ENCODE data around the gene TREM2.
"Not testable (repeated sequence)": the region's sequence is repeated elsewhere in the genome, so short reads cannot be mapped to it uniquely, and the experiment has no call there.

Gene TREM2

DNA sequence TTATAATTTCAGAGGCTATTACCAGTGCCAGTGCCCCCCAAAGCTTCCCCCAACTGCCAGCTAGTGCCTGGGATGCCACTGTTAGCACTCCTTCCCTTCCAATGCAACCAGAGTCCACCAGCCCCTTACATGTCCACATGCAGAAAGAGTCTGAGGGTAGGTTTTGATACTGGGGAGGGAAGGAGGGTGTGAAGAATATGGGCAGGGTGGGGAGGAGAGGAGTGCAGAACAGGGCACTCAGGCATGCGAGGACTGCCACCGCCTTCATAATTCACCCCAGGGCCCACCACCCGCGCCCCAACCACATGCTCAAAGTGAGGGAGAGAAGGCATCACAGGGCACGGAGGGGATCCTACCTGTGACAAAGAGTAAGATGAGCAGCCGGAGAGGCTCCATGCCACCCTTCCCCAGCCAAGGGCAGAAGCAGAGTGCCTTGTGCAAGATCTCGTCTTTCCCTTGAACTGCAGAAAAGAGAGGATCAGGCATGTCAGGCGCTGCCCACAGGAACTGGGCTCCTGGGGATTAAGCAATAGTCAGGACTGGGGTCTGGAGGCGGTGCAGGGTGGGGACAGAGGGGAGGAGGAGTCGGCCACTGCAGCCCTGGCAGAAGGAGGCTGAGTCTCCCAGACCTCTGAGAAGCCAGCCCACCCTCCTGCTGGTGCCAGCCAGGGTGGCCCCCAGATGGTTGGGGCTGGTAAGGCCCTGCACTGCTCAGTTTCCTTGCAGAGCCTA, at the start of gene TREM2:
TREM2 (minus strand) TSS at position 430 of the 732 bp plus-strand sequence; CDS start at position 396, 34 bp downstream.
- no peak for FAIRE-seq

DNA sequence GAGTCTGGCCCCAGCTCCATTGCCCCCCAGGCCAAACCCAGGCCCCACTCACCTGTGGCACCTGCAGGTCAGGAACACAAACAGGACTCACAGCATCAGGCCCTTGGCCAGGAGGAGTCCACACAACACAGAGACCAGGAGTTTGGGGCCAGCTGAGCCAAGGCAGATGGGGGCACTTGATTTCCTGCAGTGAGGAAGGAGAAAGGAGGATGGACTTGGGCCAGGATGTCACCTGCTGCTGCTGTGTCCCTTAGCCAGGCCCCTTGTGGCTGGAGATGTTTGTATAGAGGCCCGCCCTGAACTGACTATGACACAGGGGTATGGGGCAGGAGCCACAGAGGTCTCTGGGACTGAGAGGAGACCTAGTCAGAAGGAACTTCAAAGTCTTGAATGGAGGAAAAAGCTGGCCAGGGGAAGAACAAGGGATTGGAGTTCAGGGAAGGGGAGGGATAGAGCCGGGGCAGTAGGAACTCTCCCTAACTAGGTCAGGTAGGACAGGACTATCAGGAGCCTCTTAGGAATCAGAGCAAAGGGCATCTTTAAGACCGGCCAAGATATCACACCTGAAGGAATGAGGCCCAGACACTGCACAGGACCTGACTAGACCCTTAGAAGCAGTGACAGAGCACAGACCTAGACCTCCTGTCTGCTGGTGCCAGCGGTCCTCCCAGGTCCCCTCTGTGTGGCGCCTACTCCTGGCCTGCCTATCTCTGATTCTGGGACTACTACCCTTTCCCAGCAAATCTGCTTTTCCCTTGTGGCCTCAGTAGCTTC, 46.8 kb upstream of the TREM2 start:
- FAIRE-seq: no peak

- FAIRE-seq: no peak
These were observed 45.7 kb upstream of the TREM2 start for GRCh38 chr6:41208439-41209106.

DNA sequence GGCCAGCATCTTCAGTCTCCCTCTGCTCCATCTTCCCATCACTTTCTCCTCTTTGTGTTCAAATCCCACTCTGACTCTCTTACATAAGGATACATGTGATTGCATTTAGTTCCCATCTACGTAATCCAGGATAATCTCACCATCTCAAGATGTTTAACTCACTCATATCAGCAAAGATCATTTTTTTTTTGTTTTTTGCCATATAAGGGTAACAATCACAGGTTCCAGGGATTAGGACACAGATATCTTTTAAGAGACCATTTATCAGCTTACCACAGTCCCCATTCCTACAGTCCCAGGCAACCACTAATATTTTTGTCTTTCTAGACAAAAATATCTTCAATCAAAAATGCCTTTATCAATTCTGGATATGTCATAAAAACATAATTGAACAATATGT, 41.2 kb upstream of the TREM2 start:
- no peak for FAIRE-seq

DNA sequence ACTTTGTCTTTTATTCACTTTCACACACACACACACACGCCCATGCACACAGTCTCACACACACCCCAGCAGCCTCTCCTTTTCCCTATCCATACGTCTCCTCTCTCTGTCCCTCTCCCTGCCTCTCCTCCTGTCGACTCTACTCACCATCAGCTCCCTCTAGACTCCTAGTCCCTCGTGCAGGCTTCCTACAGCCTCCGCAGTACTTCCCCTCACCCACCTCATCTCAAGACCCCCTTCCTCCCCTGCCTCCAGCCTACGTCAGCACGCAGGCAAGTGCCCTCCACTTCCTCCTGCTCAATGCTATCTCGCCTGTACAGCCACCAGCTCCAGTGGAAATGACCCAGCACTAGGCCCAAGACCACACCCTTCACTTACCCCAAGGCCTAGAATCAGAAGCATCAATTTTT, 38.9 kb upstream of the TREM2 start:
- FAIRE-seq: no peak

- no peak for FAIRE-seq
These were observed 38.2 kb upstream of the TREM2 start, which contains the start of gene TREML2 for GRCh38 chr6:41200901-41201763. TREML2 (minus strand) TSS chr6:41201149; CDS start chr6:41201008, 141 bp downstream.

GRCh38 chr6:41200296-41200900, 37.5 kb upstream of the TREM2 start:
- no peak for FAIRE-seq

DNA sequence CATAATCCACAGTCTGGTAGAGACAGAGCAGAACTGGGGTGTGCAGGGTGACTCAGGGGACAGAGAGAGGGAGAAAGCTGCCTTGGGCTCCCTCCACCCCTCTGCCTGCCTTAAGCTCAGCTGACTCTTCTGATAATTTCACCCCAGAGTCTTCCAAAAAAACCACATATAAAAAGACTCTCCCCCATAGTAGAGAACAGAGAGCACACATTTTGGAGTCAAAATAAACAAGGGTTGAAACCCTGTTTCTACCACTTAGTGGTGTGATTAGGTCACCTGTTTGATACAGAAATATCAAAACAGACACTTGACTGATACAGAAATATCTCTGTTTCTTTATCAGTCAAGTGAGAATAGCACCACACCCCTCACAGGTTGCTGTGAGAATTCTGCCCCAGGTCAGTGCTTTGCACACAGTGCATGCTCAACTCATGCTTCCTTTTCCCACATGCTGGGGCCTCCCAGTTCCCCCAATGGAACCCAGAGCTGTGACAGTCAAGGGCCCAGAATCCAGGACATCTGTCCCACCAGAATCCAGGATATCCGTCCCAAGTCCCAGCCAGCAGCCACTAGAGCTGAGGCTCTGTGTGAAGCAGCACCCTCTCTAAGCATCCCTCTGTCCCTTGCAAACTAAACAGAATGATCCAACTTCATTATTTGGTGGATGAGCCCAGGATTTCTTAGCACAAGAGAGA, 36.8 kb upstream of the TREM2 start:
- FAIRE-seq: no peak

DNA sequence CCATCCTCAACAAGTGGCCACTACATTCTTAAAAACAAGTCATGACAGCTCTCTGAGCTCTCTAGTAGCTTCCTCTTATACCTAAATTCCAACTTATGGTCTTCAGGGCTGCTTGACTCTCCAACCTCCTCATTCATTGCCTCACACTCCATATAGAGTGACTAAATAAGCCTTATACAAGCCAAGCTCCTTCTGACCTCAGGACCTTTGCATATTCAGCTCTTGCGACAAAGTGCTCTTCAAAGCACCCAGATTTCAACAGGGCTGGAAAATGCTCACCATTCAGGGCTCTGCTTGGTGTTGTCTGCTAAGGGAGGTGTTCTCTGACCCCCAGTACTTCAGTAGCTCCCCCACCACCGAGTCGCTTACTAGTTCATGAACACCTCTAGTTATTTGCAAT, 34.3 kb upstream of the TREM2 start:
- no peak for FAIRE-seq

GRCh38 chr6:41194386-41194785, 31.5 kb upstream of the TREM2 start:
- FAIRE-seq: no peak

- FAIRE-seq: no peak
These were observed 31.0 kb upstream of the TREM2 start for GRCh38 chr6:41193884-41194283.

GRCh38 chr6:41193171-41193734, 30.3 kb upstream of the TREM2 start:
- no peak for FAIRE-seq

- no peak for FAIRE-seq
These were observed 28.7 kb upstream of the TREM2 start for GRCh38 chr6:41191569-41191968.

- no peak for FAIRE-seq
These were observed 27.9 kb upstream of the TREM2 start for GRCh38 chr6:41190791-41191190.

DNA sequence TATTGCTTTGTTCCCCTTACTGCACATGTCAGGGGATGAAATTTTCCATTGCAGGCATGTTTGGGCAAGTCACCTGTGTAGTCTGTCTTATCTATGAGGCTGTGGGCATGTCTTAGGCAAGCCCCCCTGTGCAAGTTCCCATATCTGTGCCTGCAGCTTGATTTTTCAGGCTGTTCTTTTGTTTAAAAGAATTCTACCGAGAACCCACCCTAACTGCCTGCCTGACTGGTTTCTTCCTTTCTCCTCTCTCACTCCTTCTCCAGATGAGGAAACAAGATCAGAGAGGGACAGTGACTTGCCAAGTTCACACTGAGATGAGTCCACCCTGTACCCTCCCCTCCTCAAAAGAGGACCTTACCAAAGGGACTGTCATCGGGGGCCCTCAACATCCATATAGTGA, 27.1 kb upstream of the TREM2 start:
- no peak for FAIRE-seq

GRCh38 chr6:41189046-41189445, 26.1 kb upstream of the TREM2 start:
- not testable (repeated sequence) for FAIRE-seq

GRCh38 chr6:41187924-41188886, 25.3 kb upstream of the TREM2 start:
- no peak for FAIRE-seq

GRCh38 chr6:41186031-41186562, 23.2 kb upstream of the TREM2 start:
- no peak for FAIRE-seq

GRCh38 chr6:41184761-41185160, 21.8 kb upstream of the TREM2 start:
- no peak for FAIRE-seq

Measured in endometrium (tissue), 2 donors.